ENCODE results near the gene B3GALNT2.
"Not testable (repeated sequence)": the region's sequence is repeated elsewhere in the genome, so short reads cannot be mapped to it uniquely, and the experiment has no call there.

B3GALNT2 gene

DNA sequence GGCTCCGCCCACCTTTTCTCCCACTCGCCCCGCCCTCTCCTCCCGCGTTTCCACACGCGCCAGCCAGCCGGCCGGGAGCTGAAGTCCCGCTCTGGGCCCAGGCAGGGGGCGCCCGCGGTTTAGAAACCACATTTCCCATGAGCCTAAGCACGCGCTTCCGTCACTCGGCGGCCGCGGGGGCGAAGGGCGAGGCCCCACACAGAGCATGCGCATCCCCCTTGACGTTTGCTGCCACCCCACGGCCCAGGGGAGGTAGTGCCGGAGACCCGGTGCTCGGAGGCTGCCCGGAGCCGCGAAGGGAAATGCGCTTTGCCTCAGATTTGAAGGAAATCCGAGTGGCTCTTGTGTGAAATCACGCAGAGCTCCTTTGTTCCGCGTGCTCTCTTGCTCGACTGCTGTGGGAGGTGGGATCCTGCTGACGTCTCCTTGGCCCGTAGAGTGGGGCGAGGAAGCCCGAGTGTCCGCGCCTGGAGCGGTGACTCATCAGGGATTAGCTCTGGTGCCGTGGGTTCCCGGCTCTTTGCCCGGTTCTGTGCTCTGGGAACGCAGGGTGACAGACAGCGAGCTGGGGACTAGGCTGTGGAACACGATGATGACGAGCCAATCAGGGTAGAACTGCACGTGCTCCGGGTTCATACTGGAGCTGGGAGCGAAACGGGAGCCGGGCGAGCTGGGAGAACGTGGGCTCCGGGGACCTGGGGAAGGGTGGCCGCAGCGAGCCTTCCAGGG is 406 bp upstream of the B3GALNT2 start:
- peak overlapping the region; percentile 96 for H3K27ac ChIP-seq
- peak; percentile 91 for DNase-seq (ENCODE audit: low read depth, low spot score)

DNA sequence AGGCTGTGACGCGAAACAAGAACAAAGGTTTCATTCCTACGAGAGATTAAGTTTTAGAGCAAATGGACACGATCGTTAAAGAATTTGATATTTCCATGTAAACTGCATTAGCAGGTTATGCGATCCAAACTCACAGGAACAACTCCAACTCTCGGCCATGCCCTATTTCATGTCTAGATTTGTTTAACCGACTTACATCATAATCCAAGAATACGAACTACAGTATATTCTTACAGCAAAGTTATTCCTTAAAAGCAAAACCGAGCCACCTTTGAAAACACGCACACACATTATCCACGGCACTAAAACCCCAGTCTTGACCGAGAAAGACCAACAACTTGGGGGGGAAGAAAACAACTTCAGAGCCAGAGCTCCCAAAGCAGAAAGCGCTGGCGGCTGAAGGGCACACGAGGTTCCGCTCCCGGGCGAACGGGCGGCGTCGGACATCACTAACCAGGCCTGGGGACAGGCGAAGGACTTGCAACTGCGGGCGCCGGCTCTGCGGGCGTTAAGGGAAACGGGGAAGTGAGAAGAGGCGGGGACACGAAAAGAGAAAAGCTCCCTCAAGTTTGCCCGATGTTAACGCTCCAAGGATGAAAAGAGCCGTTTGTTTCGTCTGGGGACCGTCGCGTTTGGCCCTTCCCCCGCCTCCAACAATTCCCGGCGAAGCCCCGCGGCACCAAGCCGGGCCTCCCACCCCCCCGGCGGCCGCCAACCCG is 690 bp downstream of the B3GALNT2 start:
- H3K27ac ChIP-seq, result peak overlapping the region; percentile 96
- DNase-seq (ENCODE audit: low read depth, low spot score), result no peak

DNA sequence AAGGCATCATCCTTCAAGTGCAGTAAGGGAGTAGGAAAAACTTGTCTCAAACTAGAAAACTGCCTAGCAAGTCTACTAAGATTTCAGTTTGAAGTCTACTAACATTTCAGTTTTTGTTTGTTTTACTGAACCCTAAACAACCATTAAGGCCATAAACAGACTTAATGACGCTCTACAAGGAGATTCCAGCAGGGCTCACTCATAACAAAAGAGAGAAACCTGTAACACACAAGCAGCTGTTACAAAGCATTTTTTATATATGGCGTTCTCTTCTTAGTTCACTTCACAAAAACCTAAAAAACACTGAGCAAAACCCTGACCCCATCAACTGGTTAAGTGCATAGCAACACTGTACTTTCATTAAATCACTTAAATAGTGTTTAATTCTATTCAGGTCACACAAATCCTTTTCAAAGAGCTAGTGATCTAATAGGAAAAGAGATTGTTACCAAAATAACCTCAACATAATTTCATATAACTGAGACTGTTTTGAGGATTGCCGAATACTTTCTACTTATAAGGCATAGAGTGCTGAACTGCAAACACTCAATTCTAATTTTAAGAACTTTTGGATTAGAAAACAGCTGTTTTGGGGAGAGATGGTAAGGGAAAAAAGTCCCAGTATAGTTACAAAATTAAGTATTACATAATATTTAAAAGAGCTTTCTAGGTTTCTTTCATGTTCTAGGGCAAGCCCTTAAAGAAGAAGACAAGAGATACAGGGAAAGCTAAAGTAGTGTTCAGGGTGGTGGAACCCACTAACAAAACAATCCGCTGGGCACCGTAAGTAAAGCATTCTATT is 1.4 kb downstream of the B3GALNT2 start:
- DNase-seq (ENCODE audit: low read depth, low spot score), result no peak
- peak overlapping the region; percentile 96 for H3K27ac ChIP-seq

DNA sequence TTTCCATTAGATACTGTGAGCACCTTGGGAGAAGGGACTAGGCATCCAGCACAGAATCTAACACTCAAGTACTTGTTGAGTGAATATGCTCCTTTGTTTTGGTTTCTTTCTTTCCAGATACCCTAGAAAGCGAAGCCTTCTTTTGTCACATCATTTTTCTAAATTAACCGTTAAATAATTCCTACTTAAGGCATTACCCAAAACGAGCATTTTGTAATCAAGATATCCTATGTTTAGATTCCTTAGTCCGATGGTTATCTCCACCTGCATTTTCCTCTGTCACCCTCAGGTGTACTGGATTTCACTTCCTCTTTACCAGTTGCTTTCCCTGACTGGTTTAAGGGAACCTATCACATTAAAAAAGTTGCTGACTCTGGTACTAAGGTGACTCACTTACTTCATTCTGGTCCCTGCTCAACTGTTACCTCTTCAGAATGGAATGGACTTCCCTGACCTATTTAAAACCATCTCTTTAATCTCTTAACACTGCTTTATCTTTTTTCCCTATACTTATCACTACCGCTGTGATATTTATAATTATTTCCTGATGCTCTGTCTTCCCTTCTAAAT is 3.2 kb downstream of the B3GALNT2 start:
- no peak for DNase-seq (ENCODE audit: low read depth, low spot score)
- H3K27ac ChIP-seq, result peak overlapping the region; percentile 11

DNA sequence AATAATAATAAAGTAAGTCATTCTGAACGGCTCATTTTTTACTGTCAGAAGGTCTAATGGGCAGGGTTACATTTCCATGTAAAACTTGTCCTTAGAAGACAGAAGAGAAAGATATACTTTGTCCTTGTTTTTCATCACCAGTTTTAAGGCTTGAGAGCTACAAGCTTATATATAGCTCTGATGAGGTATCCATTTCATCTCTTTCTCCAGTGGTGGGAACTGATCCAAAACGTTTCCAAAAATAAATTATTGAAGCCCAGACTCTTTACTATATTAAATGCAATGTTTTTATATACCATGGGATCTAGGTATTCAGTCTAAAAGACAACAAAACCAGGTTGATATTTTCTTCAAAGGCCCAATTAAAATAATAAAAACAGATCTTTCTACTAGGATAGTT is 8.7 kb downstream of the B3GALNT2 start:
- no peak overlapping the region for H3K27ac ChIP-seq
- no peak for DNase-seq (ENCODE audit: low read depth, low spot score)

DNA sequence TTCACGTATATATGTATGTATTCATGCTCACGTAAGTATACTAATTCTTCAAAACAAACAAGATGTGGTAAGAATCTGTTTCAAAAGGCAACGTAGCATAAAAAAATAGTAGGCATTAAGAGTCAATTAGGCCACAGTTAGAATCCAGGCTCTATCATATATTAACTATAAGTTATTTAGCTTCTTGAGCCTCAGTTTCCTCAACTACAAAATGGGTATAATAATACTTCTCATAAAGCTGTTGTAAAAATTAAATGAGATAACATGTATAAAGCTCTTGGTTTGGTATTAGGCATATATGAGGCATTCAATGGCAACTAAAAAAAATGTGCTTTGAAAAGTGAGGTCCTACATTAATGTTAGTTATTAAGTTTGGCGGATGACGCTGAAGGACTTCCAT is 9.2 kb downstream of the B3GALNT2 start:
- no peak for DNase-seq (ENCODE audit: low read depth, low spot score)
- H3K27ac ChIP-seq, result no peak overlapping the region

DNA sequence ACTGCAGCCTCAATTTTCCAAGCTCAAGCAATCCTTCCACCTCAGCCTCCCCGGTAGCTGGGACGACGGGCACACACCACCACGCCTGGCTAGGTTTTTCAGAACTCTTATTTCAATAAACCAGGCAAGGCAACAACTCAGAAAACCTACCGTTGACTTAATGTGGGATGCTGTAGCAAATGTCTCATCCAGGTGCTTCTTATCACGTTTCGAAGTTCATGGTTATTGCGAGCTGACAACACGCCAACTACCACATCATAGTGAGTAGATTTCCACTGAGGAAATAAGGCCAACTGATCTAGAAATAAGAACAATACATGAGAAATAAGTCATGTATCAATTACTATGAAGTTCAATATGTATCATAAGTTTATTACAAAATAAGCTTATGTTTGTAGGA is 9.7 kb downstream of the B3GALNT2 start:
- no peak overlapping the region for H3K27ac ChIP-seq
- DNase-seq (ENCODE audit: low read depth, low spot score), result no peak

DNA sequence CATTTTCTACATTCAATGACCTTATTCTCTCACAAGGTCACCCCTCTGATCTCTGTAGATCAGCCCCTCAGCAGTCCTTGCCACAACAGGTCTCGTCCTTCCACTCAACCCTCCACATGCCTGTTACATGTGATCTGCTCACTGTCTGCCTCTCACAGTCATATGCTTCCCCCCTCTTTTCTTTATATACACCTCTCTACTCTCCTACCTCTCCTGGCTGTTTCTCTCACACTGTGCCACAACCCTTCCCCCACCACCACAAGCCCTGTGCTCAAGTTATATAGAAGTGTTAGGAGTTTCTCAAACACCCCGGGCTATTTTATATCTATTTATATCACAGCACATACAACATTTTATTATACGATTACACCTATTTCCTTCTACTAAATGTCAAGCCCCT is 12.6 kb downstream of the B3GALNT2 start:
- no peak overlapping the region for H3K27ac ChIP-seq
- DNase-seq (ENCODE audit: low read depth, low spot score), result no peak

DNA sequence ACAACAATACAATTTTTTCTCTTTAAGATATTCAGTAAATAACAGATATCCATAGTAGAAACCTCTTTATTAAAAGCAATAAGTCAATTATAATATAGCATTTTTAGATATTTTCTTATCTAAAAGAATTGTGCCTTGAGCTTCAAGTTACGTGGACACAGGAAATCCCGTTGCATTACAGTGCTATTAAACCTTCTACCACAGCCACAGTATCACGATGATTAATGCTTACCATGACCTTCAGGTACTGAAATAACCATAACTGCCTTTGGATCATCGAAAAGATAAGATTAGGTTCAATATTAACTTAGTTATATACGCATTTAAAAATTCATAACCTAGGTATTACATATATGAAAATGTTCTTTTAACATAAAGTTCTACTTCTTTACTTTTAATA is 17.9 kb downstream of the B3GALNT2 start:
- no peak overlapping the region for H3K27ac ChIP-seq
- DNase-seq (ENCODE audit: low read depth, low spot score), result no peak

DNA sequence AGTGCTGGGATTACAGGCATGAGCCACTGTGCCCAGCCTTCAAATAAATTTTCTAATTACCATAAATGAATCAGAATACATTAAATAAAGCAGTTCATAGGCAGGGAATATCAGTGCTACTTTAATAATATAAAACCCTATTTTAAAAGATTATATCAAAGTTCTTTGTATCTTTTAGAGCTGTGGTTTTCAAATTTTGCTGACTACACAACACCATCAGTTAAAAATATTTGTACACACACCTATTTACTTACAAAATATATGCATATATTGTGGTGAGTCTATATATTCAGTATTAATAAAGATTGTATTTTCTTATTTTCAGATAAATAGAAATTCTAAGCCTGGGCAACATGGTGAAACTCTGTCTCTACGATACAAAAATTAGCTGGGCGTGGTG is 18.7 kb downstream of the B3GALNT2 start:
- no peak overlapping the region for H3K27ac ChIP-seq
- no peak for DNase-seq (ENCODE audit: low read depth, low spot score)

DNA sequence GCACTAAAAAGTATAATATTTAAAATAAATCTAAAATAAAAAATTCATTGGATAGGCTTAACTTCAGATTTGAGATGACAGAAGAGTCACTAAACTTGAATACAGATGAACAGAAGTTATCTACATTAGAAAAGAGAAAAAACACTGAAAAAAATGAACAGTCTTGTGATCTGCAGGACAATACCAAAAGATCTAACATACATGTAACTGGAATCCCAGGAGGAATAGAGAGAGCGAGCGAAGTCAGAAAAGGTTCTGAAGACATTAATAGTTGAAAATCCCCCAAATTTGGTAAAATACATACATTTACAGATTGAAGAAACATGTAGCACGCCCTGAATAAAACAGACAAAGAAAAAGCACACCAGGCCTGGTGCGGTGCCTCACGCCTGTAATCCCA is 21.2 kb downstream of the B3GALNT2 start:
- DNase-seq (ENCODE audit: low read depth, low spot score), result no peak
- H3K27ac ChIP-seq, result no peak overlapping the region

DNA sequence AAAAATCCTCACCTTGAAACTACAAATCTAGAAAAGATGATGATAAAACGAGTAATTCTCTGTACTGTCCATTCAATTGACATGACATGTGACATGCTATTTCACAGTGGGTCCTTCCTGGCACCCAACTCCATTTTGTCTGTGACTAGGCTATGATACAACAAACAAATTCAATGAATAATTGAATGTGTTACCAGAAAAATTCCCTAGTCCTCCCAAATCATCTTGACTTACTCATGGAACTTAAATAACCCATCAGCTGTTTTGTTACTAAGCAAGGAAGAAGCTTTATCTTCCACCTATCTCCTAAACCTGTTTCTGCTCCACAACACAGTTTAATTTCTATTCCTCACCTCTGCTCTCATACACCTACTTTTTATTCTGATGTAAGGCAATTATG is 30.4 kb downstream of the B3GALNT2 start:
- no peak for DNase-seq (ENCODE audit: low read depth, low spot score)
- peak overlapping the region; percentile 57 for H3K27ac ChIP-seq

DNA sequence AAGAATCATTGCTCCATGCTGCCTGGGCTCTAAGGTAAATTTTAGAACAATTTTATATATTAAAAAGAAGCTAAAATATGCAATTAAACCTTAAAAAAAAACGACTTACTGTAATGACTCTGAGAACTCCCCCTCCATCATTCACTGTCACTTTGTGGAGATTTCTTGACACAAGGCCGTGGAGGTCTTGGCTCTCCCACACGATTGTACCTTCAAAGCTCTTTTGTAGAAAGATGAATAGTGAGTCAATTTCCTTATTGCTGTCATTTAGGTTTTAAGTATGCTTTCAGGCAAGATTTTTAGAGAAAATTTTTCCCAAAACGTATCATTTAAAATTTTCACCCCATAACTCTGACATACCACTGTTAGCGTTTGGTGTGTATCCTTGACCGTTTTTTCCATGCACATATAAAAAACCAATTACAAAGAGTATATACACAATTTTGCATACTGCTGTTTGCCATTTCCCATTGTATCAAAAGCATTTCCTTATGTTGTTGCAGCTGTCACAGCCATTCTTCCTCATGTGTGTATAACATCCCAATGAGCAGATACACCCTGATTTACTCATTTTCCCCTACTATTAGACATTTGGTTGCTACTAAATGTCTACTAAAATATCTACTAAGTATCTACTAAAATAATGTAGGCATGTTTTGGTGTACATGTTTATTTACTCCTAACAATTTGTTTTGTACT is 33.4 kb downstream of the B3GALNT2 start:
- no peak for DNase-seq (ENCODE audit: low read depth, low spot score)
- peak overlapping the region; percentile 73 for H3K27ac ChIP-seq

DNA sequence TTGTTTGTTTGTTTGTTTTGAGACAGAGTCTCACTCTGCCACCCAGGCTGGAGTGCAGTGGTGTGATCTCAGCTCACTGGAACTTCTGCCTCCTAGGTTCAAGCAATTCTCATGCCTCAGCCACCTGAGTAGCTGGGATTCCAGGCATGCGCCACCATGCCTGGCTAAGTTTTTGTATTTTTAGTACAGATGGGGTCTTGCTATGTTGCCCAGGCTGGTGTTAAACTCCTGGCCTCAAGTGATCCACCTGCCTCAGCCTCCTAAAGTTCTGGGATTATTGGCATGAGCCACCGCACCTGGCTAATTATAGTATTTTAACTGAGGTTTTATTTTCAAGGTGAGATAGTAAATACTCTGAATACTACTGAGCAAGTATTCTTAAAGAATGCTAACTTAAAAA is 34.4 kb downstream of the B3GALNT2 start:
- not testable (repeated sequence) for DNase-seq (ENCODE audit: low read depth, low spot score)
- H3K27ac ChIP-seq, result peak overlapping the region; percentile 73

DNA sequence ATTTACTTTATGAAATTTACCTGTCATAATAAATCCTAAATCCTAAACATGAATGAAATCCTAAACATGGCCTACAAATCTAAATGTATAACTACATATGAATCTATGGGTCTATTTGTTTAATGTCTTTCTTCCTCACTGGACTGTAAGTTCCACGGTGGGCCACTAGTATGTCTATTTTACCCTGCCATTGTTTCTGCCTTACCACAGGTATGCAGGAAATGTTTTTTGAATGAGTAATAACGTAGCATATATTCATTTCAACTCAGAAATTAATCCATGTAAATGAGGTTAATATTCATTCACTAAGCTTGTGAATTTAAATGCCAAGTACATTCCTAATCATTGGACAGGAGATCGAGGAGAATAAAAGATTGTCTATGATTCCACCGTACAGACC is 35.3 kb downstream of the B3GALNT2 start:
- peak; percentile 51 for DNase-seq (ENCODE audit: low read depth, low spot score)
- peak overlapping the region; percentile 73 for H3K27ac ChIP-seq

DNA sequence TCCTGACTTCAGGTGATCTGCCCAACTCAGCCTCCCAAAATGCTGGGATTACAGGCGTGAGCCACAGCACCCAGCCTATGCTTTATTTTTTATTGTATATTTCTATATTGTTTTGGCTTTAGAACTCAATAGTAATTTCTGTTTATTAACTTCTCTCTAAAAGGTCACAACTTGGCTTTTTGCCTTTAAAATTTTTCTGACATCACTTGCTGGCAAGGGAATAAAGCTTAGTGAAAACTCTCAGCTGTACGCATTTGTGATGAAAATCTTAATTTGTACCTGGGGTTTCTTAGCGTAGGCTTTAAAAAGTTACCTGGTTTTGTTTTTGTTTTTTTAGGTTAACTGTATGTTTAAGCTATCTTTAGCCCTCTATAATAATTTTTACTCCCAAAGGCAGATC is 36.2 kb downstream of the B3GALNT2 start:
- H3K27ac ChIP-seq, result peak overlapping the region; percentile 73
- no peak for DNase-seq (ENCODE audit: low read depth, low spot score)

DNA sequence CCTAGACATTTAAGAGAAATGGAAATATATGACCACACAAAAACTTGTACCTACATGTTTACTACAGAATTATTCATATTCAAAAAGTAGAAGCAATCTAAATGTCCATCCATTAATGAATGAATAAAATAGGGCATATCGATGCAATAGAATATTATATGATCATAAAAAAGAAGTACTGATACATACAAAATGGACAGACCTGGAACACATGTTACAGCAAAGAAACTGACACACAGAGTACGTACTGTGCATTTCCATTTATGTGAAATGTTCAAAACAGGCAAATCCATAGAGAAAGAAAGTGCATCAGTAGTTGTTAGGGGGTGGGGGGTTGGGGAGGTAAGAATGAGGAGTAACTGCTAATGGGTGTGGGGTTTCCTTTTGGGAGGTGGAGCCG is 39.2 kb downstream of the B3GALNT2 start:
- DNase-seq (ENCODE audit: low read depth, low spot score), result no peak
- H3K27ac ChIP-seq, result no peak overlapping the region

DNA sequence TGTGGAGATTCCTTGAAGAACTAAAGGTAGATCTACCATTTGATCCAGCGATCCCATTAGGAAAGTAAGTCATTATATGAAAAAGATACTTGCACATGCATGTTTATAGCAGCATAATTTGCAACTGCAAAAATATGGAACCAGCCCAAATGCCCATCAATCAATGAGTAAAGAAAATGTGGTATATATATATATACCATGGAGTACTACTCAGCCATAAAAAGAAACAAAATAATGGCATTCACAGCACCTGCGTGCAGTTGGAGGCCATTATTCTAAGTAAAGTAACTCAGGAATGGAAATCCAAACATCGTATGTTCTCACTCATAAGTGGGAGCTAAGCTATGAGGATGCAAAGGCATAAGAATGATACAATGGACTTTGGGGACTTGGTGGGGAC is 41.4 kb downstream of the B3GALNT2 start:
- not testable (repeated sequence) for DNase-seq (ENCODE audit: low read depth, low spot score); H3K27ac ChIP-seq

DNA sequence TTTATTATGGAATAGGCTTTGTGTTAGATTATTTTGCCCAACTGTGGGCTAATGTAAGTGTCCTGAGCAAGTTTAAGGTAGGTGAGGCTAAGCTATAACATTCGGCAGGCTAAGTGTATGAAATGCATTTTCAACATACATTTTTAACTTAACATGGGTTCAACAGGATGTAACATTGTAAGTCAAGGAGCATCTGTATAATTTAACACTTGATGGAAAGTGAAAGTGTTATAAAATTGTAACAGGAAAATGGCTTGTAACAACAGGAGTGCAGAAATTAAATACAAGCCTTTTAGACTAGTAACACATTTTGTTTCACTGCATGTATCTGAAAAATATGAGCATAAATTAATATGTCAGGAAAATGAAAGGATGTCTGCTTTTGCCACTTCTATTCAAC is 42.3 kb downstream of the B3GALNT2 start:
- H3K27ac ChIP-seq, result no peak overlapping the region
- no peak for DNase-seq (ENCODE audit: low read depth, low spot score)

DNA sequence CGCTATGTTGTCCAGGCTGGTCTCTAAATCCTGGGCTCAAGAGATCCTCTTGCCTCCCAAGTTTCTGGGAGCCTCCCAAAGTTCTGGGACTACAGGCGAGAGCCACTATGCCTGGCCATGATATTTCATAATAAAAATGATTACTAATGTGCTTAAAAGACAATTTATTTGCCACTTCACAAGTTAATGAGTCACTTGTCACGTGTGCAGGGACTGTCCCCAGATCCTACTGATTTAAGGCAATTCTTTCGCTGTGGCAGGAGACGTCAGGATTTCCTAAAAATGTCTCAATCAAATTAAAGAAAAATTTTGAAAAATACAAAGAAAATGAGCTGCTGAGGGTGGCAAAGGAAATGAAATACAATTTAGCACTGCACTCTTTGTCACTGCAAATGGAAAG is 43.5 kb downstream of the B3GALNT2 start:
- DNase-seq (ENCODE audit: low read depth, low spot score), result no peak
- no peak overlapping the region for H3K27ac ChIP-seq
